Measurements from ENCODE around the gene CAMK2A. TPM values are rescaled to one million over a fixed set of nuclear protein-coding genes. Genes with fewer than 3 reads are reported as not detected.

The CAMK2A gene
- polyA plus RNA-seq, 2 of the 4 experiments (the other 2 are of a cell fraction): 0.09 to 0.93 TPM

- no peak for TF ChIP-seq HES2 (IDR thresholded peaks at IDR 0.05)
- no peak for TF ChIP-seq HOXB13 (CRISPR knock-in tag; IDR thresholded peaks at IDR 0.05; ENCODE audit: low read depth)
- TF ChIP-seq E2F6 (IDR thresholded peaks at IDR 0.05; ENCODE audit: borderline replicate concordance, low read depth): no peak
- TF ChIP-seq TFCP2L1 (CRISPR knock-in tag; IDR thresholded peaks at IDR 0.05): no peak
- TF ChIP-seq USF2 (IDR thresholded peaks at IDR 0.05): no peak
- no peak for TF ChIP-seq RFX5 (IDR thresholded peaks at IDR 0.05)
- TF ChIP-seq RARB (CRISPR knock-in tag; IDR thresholded peaks at IDR 0.05): no peak
- no peak for TF ChIP-seq NPAS2 (CRISPR knock-in tag; IDR thresholded peaks at IDR 0.05; ENCODE audit: borderline replicate concordance)
- TF ChIP-seq CEBPB (IDR thresholded peaks at IDR 0.05): no peak
These were observed 92.6 kb downstream of the CAMK2A start (continued) for GRCh38 chr5:150196986-150197385.

GRCh38 chr5:150196514-150196913 lies 93.1 kb downstream of the CAMK2A start:
- no peak for TF ChIP-seq EP300 (IDR thresholded peaks at IDR 0.05)
- TF ChIP-seq KDM1A (IDR thresholded peaks at IDR 0.05; ENCODE audit: low read depth): no peak
- TF ChIP-seq FOSB (CRISPR knock-in tag; IDR thresholded peaks at IDR 0.05): no peak
- TF ChIP-seq ZC3H11A (IDR thresholded peaks at IDR 0.05): no peak
- no peak for TF ChIP-seq ATOH8 (CRISPR knock-in tag; IDR thresholded peaks at IDR 0.05; ENCODE audit: low read depth)
- no peak for TF ChIP-seq BCL3 (IDR thresholded peaks at IDR 0.05)
- TF ChIP-seq CEBPB (IDR thresholded peaks at IDR 0.05): no peak
- no peak for TF ChIP-seq CTCF (IDR thresholded peaks at IDR 0.05)
- no peak for TF ChIP-seq E2F6 (IDR thresholded peaks at IDR 0.05; ENCODE audit: borderline replicate concordance, low read depth)
- no peak for TF ChIP-seq JUN (IDR thresholded peaks at IDR 0.05)
- no peak for TF ChIP-seq HOXB13 (CRISPR knock-in tag; IDR thresholded peaks at IDR 0.05; ENCODE audit: low read depth)
- TF ChIP-seq ZFP36 (IDR thresholded peaks at IDR 0.05; ENCODE audit: borderline replicate concordance, partially characterized antibody): no peak
- TF ChIP-seq RAD21 (conservative IDR thresholded peaks at IDR 0.05 in 1 of 2, IDR thresholded peaks at IDR 0.05 in 1 of 2): no peak
- no peak for TF ChIP-seq RNF2 (IDR thresholded peaks at IDR 0.05; ENCODE audit: borderline replicate concordance, low read depth)
- no peak for TF ChIP-seq EHMT2 (IDR thresholded peaks at IDR 0.05; ENCODE audit: low read depth)
- TF ChIP-seq FOXS1 (CRISPR knock-in tag; IDR thresholded peaks at IDR 0.05): no peak
- no peak for TF ChIP-seq CBX2 (IDR thresholded peaks at IDR 0.05; ENCODE audit: borderline replicate concordance, low read depth)
- no peak for TF ChIP-seq RCOR1 (IDR thresholded peaks at IDR 0.05; ENCODE audit: low read depth, low read length)
- no peak for TF ChIP-seq MYC (IDR thresholded peaks at IDR 0.05; ENCODE audit: borderline replicate concordance, low read length)
- no peak for TF ChIP-seq NPAS2 (CRISPR knock-in tag; IDR thresholded peaks at IDR 0.05; ENCODE audit: borderline replicate concordance)
- Histone ChIP-seq H3K4me2 (no peak overlapping the region), H3K27ac (no peak overlapping the region), H3K4me1 (no peaks in the 10 kb centered on the region), H3K4me3 (no peak overlapping the region), H3K9me3 (no peaks in the 10 kb centered on the region)
- FAIRE-seq (no peak), ATAC-seq (no peak), DNase-seq (ENCODE audit: low read depth in 1 of 2, low spot score in 1 of 2) (no peak)
- 24% methylated on average over 5 of the region's 5 CpGs for WGBS (ENCODE audit: missing lambda C conversion rate)
- POLR2A ChIA-PET: no interaction called here
- CTCF ChIA-PET: interaction anchor here (0.6 to 3.4 kb wide), 6 partner anchors 12 to 144 kb away, joined by 3 to 13 read pairs (median 4); no protein-coding TSS in a partner anchor

Measured in A549 (cell line).